Neutrophil (primary cell): Measurements from ENCODE around the gene FCHO2.

ENCODE experiments used
- H3K27ac ChIP-seq: fragments of 200-600 bp; sonication (generic); 2 replicates; pipeline ENCODE4 v1.5.1; 2016; ENCODE audit warnings: mild to moderate bottlenecking, moderate library complexity
- H3K27me3 ChIP-seq: fragments of 200-600 bp; sonication (generic); 2 replicates; pipeline ENCODE4 v1.6.0; 2016; ENCODE audit warnings: mild to moderate bottlenecking
- H3K36me3 ChIP-seq: fragments of 200-600 bp; sonication (generic); 2 replicates; pipeline ENCODE4 v1.5.1; 2017
- H3K4me1 ChIP-seq, 2 experiments: fragments of 200-600 bp in 1 of 2; sonication (generic) in 1 of 2; 1 replicate in 1 of 2; 2 replicates in 1 of 2; pipeline versions ENCODE4 v1.5.1 to v1.6.1; 2013 to 2016; ENCODE audit warnings: low read depth in 1 of 2, low read length in 1 of 2, mild to moderate bottlenecking in 1 of 2, moderate library complexity in 1 of 2; ENCODE audit not compliant: control insufficient read depth in 1 of 2, insufficient read depth in 1 of 2
- H3K4me3 ChIP-seq, 2 experiments: fragments of 200-600 bp in 1 of 2; sonication (generic) in 1 of 2; 1 replicate in 1 of 2; 2 replicates in 1 of 2; pipeline ENCODE4 v1.5.1; 2013 to 2016; ENCODE audit warnings: low read depth in 1 of 2, low read length in 1 of 2, mild to moderate bottlenecking in 1 of 2, moderate library complexity in 1 of 2
- H3K9me3 ChIP-seq: fragments of 200-600 bp; sonication (generic); 2 replicates; pipeline ENCODE4 v1.5.1; 2016
- TF ChIP-seq, protein P1 (sequence below): fragments of 200-600 bp; sonication (generic); IDR thresholded peaks from 2 replicates; pipeline ENCODE4 v1.5.1; 2016; ENCODE audit warnings: antibody characterized with exemption

Gene FCHO2

DNA sequence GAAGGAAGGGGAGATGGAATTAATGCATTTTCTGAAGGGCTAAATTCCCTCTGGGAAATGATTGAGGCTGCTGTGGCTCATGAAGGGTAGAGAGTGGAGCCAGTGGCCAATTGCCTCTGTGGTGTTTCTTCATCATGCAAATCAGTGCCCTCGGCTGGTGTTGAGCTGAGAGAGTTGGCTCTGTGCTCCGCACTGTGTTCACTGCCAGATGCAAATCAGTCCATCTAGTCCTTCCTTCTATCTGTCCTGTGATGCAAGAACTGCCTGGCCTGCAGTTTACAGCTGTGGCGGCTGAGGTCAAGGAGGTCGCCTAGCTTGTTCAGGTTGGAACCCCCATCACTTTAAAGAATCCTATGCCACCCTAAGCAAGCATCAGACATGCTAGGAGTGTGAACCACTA is 170.5 kb downstream of the FCHO2 start:
- H3K9me3 ChIP-seq: no peaks in the 10 kb centered on the region

DNA sequence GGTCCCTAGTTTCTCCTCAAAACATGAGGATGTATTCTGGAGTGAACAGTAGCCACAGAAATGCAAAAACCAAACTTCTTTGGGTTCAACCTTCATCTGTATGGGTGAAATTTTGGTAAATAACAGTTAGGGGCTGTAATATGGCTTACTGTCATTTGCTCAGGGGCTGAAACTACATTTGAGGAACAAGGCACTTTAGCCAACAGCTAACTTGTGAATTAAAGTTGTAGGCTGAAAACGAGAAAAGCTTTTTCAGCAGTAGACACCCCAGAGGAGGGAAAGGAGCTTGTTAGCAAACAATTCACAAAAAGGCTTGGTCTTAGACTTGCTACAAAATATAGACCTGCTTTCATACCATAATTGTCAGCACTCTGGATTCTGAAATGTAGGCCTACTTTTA is 171.1 kb downstream of the FCHO2 start:
- H3K27ac ChIP-seq: no peak overlapping the region
- H3K36me3 ChIP-seq: no peaks in the 10 kb centered on the region
- H3K9me3 ChIP-seq: no peaks in the 10 kb centered on the region
- H3K27me3 ChIP-seq: peaks cover 79% of the 10 kb centered on the region
- no peaks in the 10 kb centered on the region for H3K4me1 ChIP-seq
- H3K4me3 ChIP-seq: no peak overlapping the region
- TF ChIP-seq, protein P1, sequence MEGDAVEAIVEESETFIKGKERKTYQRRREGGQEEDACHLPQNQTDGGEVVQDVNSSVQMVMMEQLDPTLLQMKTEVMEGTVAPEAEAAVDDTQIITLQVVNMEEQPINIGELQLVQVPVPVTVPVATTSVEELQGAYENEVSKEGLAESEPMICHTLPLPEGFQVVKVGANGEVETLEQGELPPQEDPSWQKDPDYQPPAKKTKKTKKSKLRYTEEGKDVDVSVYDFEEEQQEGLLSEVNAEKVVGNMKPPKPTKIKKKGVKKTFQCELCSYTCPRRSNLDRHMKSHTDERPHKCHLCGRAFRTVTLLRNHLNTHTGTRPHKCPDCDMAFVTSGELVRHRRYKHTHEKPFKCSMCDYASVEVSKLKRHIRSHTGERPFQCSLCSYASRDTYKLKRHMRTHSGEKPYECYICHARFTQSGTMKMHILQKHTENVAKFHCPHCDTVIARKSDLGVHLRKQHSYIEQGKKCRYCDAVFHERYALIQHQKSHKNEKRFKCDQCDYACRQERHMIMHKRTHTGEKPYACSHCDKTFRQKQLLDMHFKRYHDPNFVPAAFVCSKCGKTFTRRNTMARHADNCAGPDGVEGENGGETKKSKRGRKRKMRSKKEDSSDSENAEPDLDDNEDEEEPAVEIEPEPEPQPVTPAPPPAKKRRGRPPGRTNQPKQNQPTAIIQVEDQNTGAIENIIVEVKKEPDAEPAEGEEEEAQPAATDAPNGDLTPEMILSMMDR: no peak

More for the DNA sequence above, 170.5 kb downstream of the FCHO2 start:
- Histone ChIP-seq H3K4me1 (no peaks in the 10 kb centered on the region), H3K27ac (no peak overlapping the region), H3K27me3 (peaks cover 79% of the 10 kb centered on the region), H3K36me3 (no peaks in the 10 kb centered on the region), H3K4me3 (no peak overlapping the region)
- TF ChIP-seq, protein P1: no peak

DNA sequence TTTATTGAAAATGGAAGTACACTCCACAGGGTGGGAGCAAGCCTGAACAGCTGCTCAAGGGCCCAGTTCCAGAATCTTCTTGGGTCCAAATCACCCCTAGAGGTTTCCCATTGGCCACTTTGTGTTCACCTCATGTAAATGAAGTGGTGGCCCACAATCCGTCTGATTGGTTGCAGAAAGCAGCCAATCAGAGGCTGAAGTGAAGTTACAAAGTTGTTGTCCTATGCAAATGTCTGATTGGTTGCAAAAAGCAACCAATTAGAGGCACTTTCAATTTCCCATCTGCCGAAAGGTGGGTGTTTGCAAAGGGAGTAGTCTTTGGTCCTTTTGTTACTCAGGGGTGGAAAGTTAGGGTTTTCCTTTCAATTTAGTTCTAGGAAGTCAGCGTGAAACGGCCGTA is 173.3 kb downstream of the FCHO2 start:
- no peaks in the 10 kb centered on the region for H3K36me3 ChIP-seq
- H3K4me1 ChIP-seq: no peaks in the 10 kb centered on the region
- H3K27me3 ChIP-seq: peaks cover 79% of the 10 kb centered on the region
- TF ChIP-seq, protein P1: no peak
- no peak overlapping the region for H3K4me3 ChIP-seq
- no peak overlapping the region for H3K27ac ChIP-seq
- H3K9me3 ChIP-seq: no peaks in the 10 kb centered on the region

DNA sequence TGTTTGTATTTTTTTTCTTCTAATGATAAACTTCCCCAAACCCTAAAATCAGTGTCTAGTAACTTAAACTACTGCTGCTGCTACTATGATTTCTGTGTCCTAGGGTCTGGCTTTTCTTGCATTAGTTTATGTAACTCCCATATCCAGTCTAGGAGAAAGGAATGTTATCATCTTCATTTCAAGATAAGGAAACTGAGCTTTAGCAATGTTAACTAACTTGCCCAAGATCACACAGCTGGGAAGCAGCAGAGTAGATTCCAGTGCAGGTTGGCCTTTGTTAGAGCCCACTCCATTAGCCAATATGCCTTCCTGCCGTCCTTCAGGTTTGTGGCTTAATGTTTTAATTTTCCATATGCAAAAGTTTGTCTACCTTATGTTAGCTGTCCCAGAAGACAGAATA is 175.0 kb downstream of the FCHO2 start:
- no peak overlapping the region for H3K4me3 ChIP-seq
- H3K4me1 ChIP-seq: no peaks in the 10 kb centered on the region
- no peak overlapping the region for H3K27ac ChIP-seq
- H3K9me3 ChIP-seq: no peaks in the 10 kb centered on the region
- TF ChIP-seq, protein P1: no peak
- no peaks in the 10 kb centered on the region for H3K36me3 ChIP-seq
- H3K27me3 ChIP-seq: peaks cover 79% of the 10 kb centered on the region

DNA sequence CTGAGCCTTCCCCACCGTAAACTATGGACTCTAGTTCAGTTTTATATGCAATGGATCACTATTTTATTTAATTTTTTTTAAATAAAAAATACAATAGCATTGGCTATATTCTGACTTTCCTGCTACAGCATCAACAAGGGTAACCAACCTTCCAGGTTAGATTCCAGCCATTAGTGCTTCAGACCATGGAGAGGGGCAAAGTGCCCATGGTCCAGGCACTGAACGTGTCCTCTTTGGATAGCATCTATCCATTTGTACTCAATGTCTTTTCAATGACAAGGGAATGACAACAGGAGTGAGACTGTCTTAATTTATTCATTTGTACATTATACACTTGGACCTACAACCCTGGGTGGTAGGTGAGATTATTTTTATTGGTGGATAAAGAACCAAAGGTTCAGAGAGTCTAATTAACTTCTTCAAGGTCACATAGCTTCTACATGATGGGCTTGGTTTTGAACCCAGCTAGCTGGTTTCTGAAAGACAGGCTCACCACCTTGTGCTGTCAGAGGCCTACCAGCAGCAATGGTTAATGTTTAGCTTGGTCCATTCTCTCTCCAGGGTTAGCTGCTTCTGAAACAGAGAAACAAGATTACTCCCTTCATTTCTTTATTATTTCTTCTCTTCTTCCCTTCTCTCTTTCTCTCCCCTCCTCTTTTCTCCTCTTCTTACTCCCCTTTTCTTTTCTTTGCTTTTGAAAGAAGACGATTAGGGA is 176.0 kb downstream of the FCHO2 start:
- TF ChIP-seq, protein P1: no peak
- peaks cover 79% of the 10 kb centered on the region for H3K27me3 ChIP-seq
- H3K4me3 ChIP-seq: no peak overlapping the region
- H3K4me1 ChIP-seq: no peaks in the 10 kb centered on the region
- no peaks in the 10 kb centered on the region for H3K9me3 ChIP-seq
- no peak overlapping the region for H3K27ac ChIP-seq
- H3K36me3 ChIP-seq: no peaks in the 10 kb centered on the region
